Right cardiac atrium (tissue), 5 donors: ENCODE measurements around the gene TBX6. TPM values are rescaled to one million over a fixed set of nuclear protein-coding genes. Genes with fewer than 3 reads are reported as not detected.
"Not testable (repeated sequence)": the region's sequence is repeated elsewhere in the genome, so short reads cannot be mapped to it uniquely, and the experiment has no call there.

Experiments used
- ATAC-seq, 2 donors: fragments of 200-7000 bp; cut with Tn5 transposase; one replicate each; pipeline versions ENCODE4 v1.8.0 to v1.9.1; 2020; ENCODE audit warnings: moderate library complexity in 2 of 2, mild to moderate bottlenecking in 1 of 2
- DNase-seq, 3 donors: peaks; one replicate each; pipeline ENCODE4 v3.0.0-alpha.2; 2020
- H3K27ac ChIP-seq: one replicate; pipeline ENCODE4 v1.5.1; 2013; ENCODE audit warnings: mild to moderate bottlenecking, low read length, control low read depth, moderate library complexity
- H3K27me3 ChIP-seq: one replicate; pipeline ENCODE4 v1.6.1; 2013; ENCODE audit not compliant: control insufficient read depth, insufficient read depth
- H3K4me1 ChIP-seq: one replicate; pipeline ENCODE4 v1.6.1; 2013; ENCODE audit warnings: low read length; ENCODE audit not compliant: control insufficient read depth, insufficient read depth
- H3K4me3 ChIP-seq: one replicate; pipeline ENCODE4 v1.5.1; 2013; ENCODE audit warnings: low read length, control low read depth
- H3K9me3 ChIP-seq: one replicate; pipeline ENCODE4 v1.6.1; 2013; ENCODE audit warnings: low read length; ENCODE audit not compliant: control insufficient read depth
- WGBS: extraction: QIAGEN DNeasy Blood & Tissue Kit; methylation state at CpG from one replicate; pipeline ENCODE4 v1.1.7; 2013; 5-methylcytosine and 5-hydroxymethylcytosine counted together
- intact Hi-C, 4 donors: fragments of 100-400 bp; cut with DNase I; formaldehyde crosslinking; loops; one replicate each; pipeline versions ENCODE4 v1.11.0 to v1.14.0; 2022 to 2023
- polyA plus RNA-seq: library from polyadenylated mRNA; stranded (reverse); fragments of 200-250 nt; gene quantifications from one replicate; pipeline ENCODE4 v1.2.3, GENCODE V29; 2013
- total RNA-seq, 4 donors: library from RNA; stranded (reverse); fragmentation: NEBNext Ultra II Directional; extraction: Animal tissue kit (Norgen Biotek cat#: 25700); gene quantifications; one replicate each; pipeline ENCODE4 v1.2.1, GENCODE V29; 2021
- donor health status: healthy with polysubstance abuse.
- donor health status: DM: no; HTN: yes; CAD: no.
- donor health status: DM: no; HTN: no; CAD: no.
- donor health status: DM: no; HTN: yes; CAD: no; lungs with severe emphysema.
- donor health status: DM: yes; HTN: yes; CAD: no.

Gene TBX6
- total and polyA plus RNA-seq, 5 donors: 0.67 to 1.2 (median 0.93) TPM

GRCh38 chr16:30121741-30122571 is 30.2 kb upstream of the TBX6 start:
- intact Hi-C loops: no loop called here
- WGBS: 35% methylated on average over 31 of the region's 31 CpGs
- Histone ChIP-seq H3K4me3 (peak overlapping the region; percentile 93), H3K4me1 (peaks cover 3% of the 10 kb centered on the region), H3K27me3 (no peaks in the 10 kb centered on the region), H3K9me3 (no peaks in the 10 kb centered on the region), H3K27ac (peak overlapping the region; percentile 92)
- ATAC-seq: peak; percentile 85 to 92
- peak; percentile 90 to 95 (median 95) for DNase-seq

GRCh38 chr16:30120340-30121105 is 28.8 kb upstream of the TBX6 start:
- Histone ChIP-seq H3K27ac (no peak overlapping the region), H3K9me3 (no peaks in the 10 kb centered on the region), H3K4me1 (peaks cover 3% of the 10 kb centered on the region), H3K27me3 (no peaks in the 10 kb centered on the region), H3K4me3 (no peak overlapping the region)
- DNase-seq (peak in 1 of 3 donors; percentile 0), ATAC-seq (no peak)
- intact Hi-C loops: no loop called here
- WGBS: 94% methylated on average over 3 of the region's 3 CpGs

DNA sequence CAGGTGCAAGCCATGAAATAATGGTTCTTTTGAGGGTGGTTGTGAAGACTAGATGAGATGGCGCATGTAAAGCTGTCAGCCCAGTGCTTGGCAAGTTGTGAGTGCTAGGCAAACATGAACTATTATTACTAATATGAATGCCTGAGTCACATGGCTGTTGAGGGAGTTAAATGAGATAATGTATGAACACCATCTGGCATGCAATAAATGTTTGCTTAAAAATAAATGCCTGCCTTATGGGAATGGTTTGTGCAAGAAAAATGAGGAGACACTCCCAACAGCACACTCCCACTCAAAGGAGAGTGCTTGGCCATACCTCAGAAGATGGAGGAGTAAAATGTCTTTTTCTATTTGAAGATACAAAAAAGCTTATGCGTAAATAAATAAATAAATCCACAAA is 27.7 kb upstream of the TBX6 start:
- intact Hi-C loops: no loop called here
- H3K9me3 ChIP-seq: no peaks in the 10 kb centered on the region
- DNase-seq (no peak), ATAC-seq (no peak)
- no peak overlapping the region for H3K27ac ChIP-seq
- WGBS: 89% methylated on average over 2 of the region's 2 CpGs
- H3K4me1 ChIP-seq: peaks cover 3% of the 10 kb centered on the region
- H3K27me3 ChIP-seq: no peaks in the 10 kb centered on the region
- H3K4me3 ChIP-seq: no peak overlapping the region

DNA sequence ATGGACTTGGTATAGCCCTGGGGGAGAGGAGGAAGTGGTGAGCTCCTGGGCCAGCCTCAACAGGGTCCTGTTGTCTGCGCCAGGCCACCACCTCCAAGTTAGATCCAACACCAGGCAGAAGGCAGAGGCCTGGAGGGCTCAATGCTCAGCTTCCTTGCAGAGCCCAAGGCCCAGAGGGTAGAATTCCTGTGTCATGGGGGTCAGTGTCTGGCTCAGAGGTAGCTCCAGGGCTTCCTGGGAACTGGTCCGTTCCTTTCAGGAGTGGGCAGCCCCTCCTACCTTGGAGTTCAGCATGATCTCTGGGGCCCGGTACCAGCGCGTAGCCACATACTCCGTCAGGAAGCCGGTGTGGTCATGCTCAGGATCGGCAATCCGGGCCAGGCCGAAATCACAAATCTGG is 26.0 kb upstream of the TBX6 start:
- intact Hi-C loops: no loop called here
- no peak for ATAC-seq
- Histone ChIP-seq H3K27ac (no peak overlapping the region), H3K4me1 (peaks cover 3% of the 10 kb centered on the region), H3K9me3 (no peaks in the 10 kb centered on the region), H3K4me3 (no peak overlapping the region), H3K27me3 (no peaks in the 10 kb centered on the region)
- DNase-seq: no peak
- 95% methylated on average over 10 of the region's 10 CpGs for WGBS

DNA sequence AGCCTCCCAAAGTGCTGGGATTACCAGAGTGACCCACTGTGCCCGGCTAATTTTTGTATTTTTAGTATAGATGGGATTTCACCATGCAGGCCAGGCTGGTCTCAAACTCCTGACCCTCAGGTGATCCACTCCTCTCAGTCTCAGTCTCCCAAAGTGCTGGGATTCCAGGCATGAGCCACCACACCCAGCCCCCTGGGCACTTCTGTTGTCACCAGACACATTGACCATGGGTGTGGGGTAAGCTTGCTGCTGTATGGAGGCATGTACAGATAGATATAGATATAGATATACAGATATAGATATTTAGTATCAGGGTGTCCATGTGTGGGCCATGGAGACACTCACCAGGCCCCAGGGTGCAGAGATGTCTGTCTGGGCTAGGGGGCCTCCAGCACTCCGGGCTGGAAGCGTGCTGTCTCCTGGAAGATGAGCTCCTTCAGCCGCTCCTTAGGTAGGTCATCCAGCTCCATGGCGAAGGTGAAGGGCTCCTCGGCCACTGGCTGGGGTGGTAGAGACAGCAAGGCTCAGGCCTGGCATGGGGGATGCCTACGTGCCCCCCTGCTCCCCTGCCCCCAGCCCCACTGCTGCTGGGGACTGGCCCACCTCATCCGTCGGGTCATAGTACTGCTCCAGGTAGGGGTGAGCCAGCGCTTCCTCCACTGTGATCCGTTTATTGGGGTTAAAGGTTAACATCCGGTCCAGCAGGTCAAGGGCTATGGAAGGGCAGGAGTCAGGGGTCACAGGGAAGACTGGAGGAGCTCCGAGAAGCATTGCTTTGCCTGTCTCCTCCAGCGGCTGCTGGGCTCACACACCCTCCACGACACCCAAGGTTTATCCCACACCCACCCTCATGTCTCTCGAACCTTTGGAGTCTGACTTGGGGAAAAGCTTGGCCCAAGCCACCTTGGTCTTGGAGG is 24.8 kb upstream of the TBX6 start:
- Histone ChIP-seq H3K27me3 (no peaks in the 10 kb centered on the region), H3K4me1 (peaks cover 3% of the 10 kb centered on the region), H3K4me3 (no peak overlapping the region), H3K9me3 (no peaks in the 10 kb centered on the region), H3K27ac (no peak overlapping the region)
- ATAC-seq (no peak), DNase-seq (peak in 1 of 3 donors; percentile 47)
- 91% methylated on average over 16 of the region's 16 CpGs for WGBS
- intact Hi-C loops: no loop called here

GRCh38 chr16:30115238-30115637 is 23.5 kb upstream of the TBX6 start:
- 88% methylated on average over 7 of the region's 7 CpGs for WGBS
- H3K27me3 ChIP-seq: no peaks in the 10 kb centered on the region
- intact Hi-C loops: no loop called here
- no peak overlapping the region for H3K4me3 ChIP-seq
- no peaks in the 10 kb centered on the region for H3K4me1 ChIP-seq
- no peak overlapping the region for H3K27ac ChIP-seq
- DNase-seq: peak in 1 of 3 donors; percentile 48
- no peak for ATAC-seq
- no peaks in the 10 kb centered on the region for H3K9me3 ChIP-seq

GRCh38 chr16:30114833-30115232 is 23.1 kb upstream of the TBX6 start:
- H3K27me3 ChIP-seq, H3K27ac ChIP-seq, DNase-seq, H3K9me3 ChIP-seq, ATAC-seq, H3K4me3 ChIP-seq, H3K4me1 ChIP-seq, intact Hi-C loops: not testable (repeated sequence)
- WGBS: 93% methylated on average over 7 of the region's 7 CpGs

DNA sequence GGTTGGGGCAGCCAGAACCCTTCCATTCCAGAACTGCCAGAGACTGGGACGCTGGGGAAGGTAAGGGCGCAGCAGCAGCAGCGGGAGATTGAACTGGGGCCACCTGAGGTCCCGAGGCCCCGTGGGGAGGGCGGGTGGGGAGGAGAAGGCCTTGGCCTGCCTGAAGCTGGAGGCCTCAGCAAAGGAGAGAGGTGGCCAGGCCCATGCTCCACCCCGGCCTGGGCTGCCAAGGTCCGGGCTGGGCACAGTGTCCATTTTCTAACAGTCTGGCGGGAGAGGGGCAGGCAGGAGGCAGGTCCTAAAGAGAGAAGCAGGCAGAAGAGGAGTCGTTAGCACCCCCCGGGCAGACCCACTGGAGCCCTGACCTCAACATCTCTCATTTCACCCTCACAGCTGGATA is 22.7 kb upstream of the TBX6 start:
- 79% methylated on average over 11 of the region's 11 CpGs for WGBS
- DNase-seq (peak in 1 of 3 donors; percentile 49), ATAC-seq (no peak)
- no peak overlapping the region for H3K4me3 ChIP-seq
- no peaks in the 10 kb centered on the region for H3K9me3 ChIP-seq
- no peaks in the 10 kb centered on the region for H3K27me3 ChIP-seq
- intact Hi-C loops: no loop called here
- no peaks in the 10 kb centered on the region for H3K4me1 ChIP-seq
- no peak overlapping the region for H3K27ac ChIP-seq

DNA sequence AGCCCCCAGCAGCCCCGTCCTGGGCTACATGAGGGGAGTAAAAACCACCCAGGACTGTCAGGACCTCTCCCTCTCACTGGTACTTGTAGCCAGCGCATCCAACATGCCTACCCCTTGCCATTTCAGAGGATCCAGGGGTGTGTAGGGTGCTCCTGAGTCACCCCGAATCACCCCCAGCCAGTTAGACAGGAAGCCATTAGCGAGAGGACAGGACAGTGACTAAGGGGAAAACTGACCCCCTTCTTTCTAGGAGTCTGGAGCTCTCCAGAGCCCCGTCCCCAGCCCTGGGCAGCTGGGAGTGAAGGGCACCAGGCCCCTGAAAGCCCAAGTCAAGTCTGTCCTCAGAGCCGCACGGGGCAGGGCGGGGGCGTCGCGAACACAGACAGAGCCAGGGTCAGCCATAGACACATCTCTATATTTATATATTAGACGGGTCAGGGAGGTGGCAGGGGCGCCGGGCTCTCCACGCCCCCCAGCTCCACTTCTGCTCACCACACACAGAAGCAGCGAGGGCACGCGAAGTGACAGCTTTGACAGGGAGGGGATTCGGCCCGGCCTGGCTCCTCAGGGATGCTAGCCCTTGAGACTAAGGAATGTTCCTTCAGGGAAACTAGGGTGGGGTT is 22.1 kb upstream of the TBX6 start:
- Histone ChIP-seq H3K27ac (no peak overlapping the region), H3K4me1 (no peaks in the 10 kb centered on the region), H3K9me3 (no peaks in the 10 kb centered on the region), H3K4me3 (no peak overlapping the region), H3K27me3 (no peaks in the 10 kb centered on the region)
- 85% methylated on average over 20 of the region's 20 CpGs for WGBS
- ATAC-seq (peak in 1 of 2 donors; percentile 6), DNase-seq (peak in 1 of 3 donors; percentile 39)
- intact Hi-C loops: no loop called here

GRCh38 chr16:30113031-30113710 is 21.4 kb upstream of the TBX6 start, which contains the start of gene GDPD3:
Gene GDPD3, minus strand, starts transcription at chr16:30113537. Its CDS starts 59 bp downstream, at chr16:30113478.
- H3K27ac ChIP-seq: no peak within 1 kb of the TSS
- intact Hi-C loops: no loop called here
- H3K4me1 ChIP-seq: no peaks in the 10 kb centered on the region
- peak; percentile 58 to 88 (median 86) for DNase-seq
- H3K4me3 ChIP-seq: no peak within 1 kb of the TSS
- no peaks in the 10 kb centered on the region for H3K27me3 ChIP-seq
- ATAC-seq: peak; percentile 48 to 73
- H3K9me3 ChIP-seq: no peaks in the 10 kb centered on the region
- 72% methylated on average over 20 of the region's 20 CpGs for WGBS
